Calu3 (cell line): ENCODE data around the gene GPR108. TPM values are rescaled to one million over a fixed set of nuclear protein-coding genes. Genes with fewer than 3 reads are reported as not detected.
"Not testable (repeated sequence)": the region's sequence is repeated elsewhere in the genome, so short reads cannot be mapped to it uniquely, and the experiment has no call there.

Experiments
- BruUV-seq: library from RNA; stranded (reverse); fragments of 400-500 nt; replicated peaks from 2 replicates; lab custom pipeline; 2021; lab: Mats Ljungman, UMichigan
- CTCF ChIA-PET: fragments of 300-600 bp; sonication (Branson Sonifier 250); formaldehyde crosslinking; loops from one replicate; lab custom pipeline; 2022; ENCODE audit warnings: antibody characterized with exemption; lab: Charles Lee
- DNase-seq: peaks from one replicate; pipeline ENCODE4 v3.0.0; 2022
- H3K27ac Mint-ChIP-seq: one replicate; pipeline ENCODE4 v1.8.0; 2022; ENCODE audit warnings: mixed read lengths; ENCODE audit not compliant: unreplicated experiment
- H3K27me3 Mint-ChIP-seq: one replicate; pipeline ENCODE4 v1.8.0; 2022; ENCODE audit warnings: mixed read lengths; ENCODE audit not compliant: unreplicated experiment
- H3K36me3 Mint-ChIP-seq: one replicate; pipeline ENCODE4 v1.8.0; 2022; ENCODE audit warnings: mild to moderate bottlenecking, moderate library complexity, mixed read lengths; ENCODE audit not compliant: insufficient read depth, unreplicated experiment
- H3K4me1 Mint-ChIP-seq: one replicate; pipeline ENCODE4 v1.8.0; 2022; ENCODE audit warnings: mild to moderate bottlenecking, low read depth, mixed read lengths; ENCODE audit not compliant: unreplicated experiment
- H3K4me3 Mint-ChIP-seq: one replicate; pipeline ENCODE4 v1.8.0; 2022; ENCODE audit warnings: mild to moderate bottlenecking, low read depth, moderate library complexity, mixed read lengths; ENCODE audit not compliant: unreplicated experiment
- H3K9me3 Mint-ChIP-seq: one replicate; pipeline ENCODE4 v1.8.0; 2022; ENCODE audit warnings: low read depth, mixed read lengths; ENCODE audit not compliant: unreplicated experiment
- CTCF ChIP-seq: fragments of 200-600 bp; IDR thresholded peaks from one replicate; pipeline ENCODE4 v1.8.0; 2022; ENCODE audit warnings: antibody characterized with exemption; ENCODE audit not compliant: unreplicated experiment
- intact Hi-C: fragments of 100-400 bp; cut with micrococcal nuclease; formaldehyde crosslinking; loops from one replicate; pipeline ENCODE4 v1.10.0; 2022; ENCODE audit not compliant: unreplicated experiment
- total RNA-seq: library from RNA; stranded (reverse); gene quantifications from 2 replicates; pipeline ENCODE4 v1.2.3, GENCODE V29; 2022

The GPR108 gene
- total RNA-seq, 1 experiment from 2014 or later, result 67.7 TPM

GRCh38 chr19:6765738-6766356 is 28.5 kb upstream of the GPR108 start:
- CTCF ChIA-PET, result interaction anchor here (0.6 to 0.8 kb wide), 2 partner anchors 26 to 28 kb away, joined by 5 read pairs; partner anchors contain the start of gene GPR108
- DNase-seq, result peak; percentile 94
- H3K4me1 Mint-ChIP-seq, result peaks cover 12% of the 10 kb centered on the region
- no peak for TF ChIP-seq CTCF
- peaks cover 49% of the 10 kb centered on the region for H3K36me3 Mint-ChIP-seq
- BruUV-seq, result no TSS peak
- peak overlapping the region; percentile 94 for H3K27ac Mint-ChIP-seq
- no peaks in the 10 kb centered on the region for H3K27me3 Mint-ChIP-seq
- no peaks in the 10 kb centered on the region for H3K9me3 Mint-ChIP-seq
- intact Hi-C loops, result loop anchor here (2.0 kb wide), 1 partner anchor 35 kb away; no protein-coding TSS in a partner anchor
- H3K4me3 Mint-ChIP-seq, result peak overlapping the region; percentile 78

GRCh38 chr19:6762253-6762797 is 24.9 kb upstream of the GPR108 start:
- H3K4me3 Mint-ChIP-seq, H3K9me3 Mint-ChIP-seq, intact Hi-C loops, DNase-seq, BruUV-seq, H3K27me3 Mint-ChIP-seq, H3K27ac Mint-ChIP-seq, CTCF ChIA-PET: not testable (repeated sequence)
- peaks cover 73% of the 10 kb centered on the region for H3K36me3 Mint-ChIP-seq
- peaks cover 12% of the 10 kb centered on the region for H3K4me1 Mint-ChIP-seq

- H3K4me3 Mint-ChIP-seq, result no peak overlapping the region
- peaks cover 4% of the 10 kb centered on the region for H3K4me1 Mint-ChIP-seq
- CTCF ChIA-PET, result no interaction called here
- no peak for TF ChIP-seq CTCF
- peaks cover 70% of the 10 kb centered on the region for H3K36me3 Mint-ChIP-seq
- BruUV-seq, result no TSS peak
- DNase-seq, result no peak
- intact Hi-C loops, result no loop called here
- H3K27ac Mint-ChIP-seq, result no peak overlapping the region
- no peaks in the 10 kb centered on the region for H3K9me3 Mint-ChIP-seq
- no peaks in the 10 kb centered on the region for H3K27me3 Mint-ChIP-seq
Measured at GRCh38 chr19:6761053-6761676, 23.8 kb upstream of the GPR108 start.

GRCh38 chr19:6760606-6761005 is 23.2 kb upstream of the GPR108 start:
- no peak overlapping the region for H3K27ac Mint-ChIP-seq
- H3K36me3 Mint-ChIP-seq, result peaks cover 66% of the 10 kb centered on the region
- TF ChIP-seq CTCF, result no peak
- BruUV-seq, result no TSS peak
- no peak overlapping the region for H3K4me3 Mint-ChIP-seq
- DNase-seq, result no peak
- no peaks in the 10 kb centered on the region for H3K4me1 Mint-ChIP-seq
- H3K27me3 Mint-ChIP-seq, result no peaks in the 10 kb centered on the region
- H3K9me3 Mint-ChIP-seq, result no peaks in the 10 kb centered on the region
- intact Hi-C loops, result no loop called here
- CTCF ChIA-PET, result no interaction called here
